Daoy (cell line): ENCODE results near the gene ITGB3. TPM values are rescaled to one million over a fixed set of nuclear protein-coding genes. Genes with fewer than 3 reads are reported as not detected.

Source experiments
- DNase-seq: peaks from one replicate; pipeline ENCODE4 v3.0.0-alpha.2; 2015; ENCODE audit warnings: low read depth
- total RNA-seq: library from RNA; depleted of rRNA; stranded (reverse); fragments of >200 nt; shearing (Covaris generic); gene quantifications from 2 replicates; pipeline ENCODE4 v1.2.3, GENCODE V29; 2014

ITGB3 gene
- total RNA-seq, 1 experiment from 2014 or later = 15.1 TPM

- DNase-seq = peak; percentile 89
Observed at GRCh38 chr17:47275245-47275984, 21.8 kb downstream of the ITGB3 start.

GRCh38 chr17:47276444-47276843 is 22.8 kb downstream of the ITGB3 start:
- DNase-seq = no peak

GRCh38 chr17:47276868-47277267 is 23.2 kb downstream of the ITGB3 start:
- DNase-seq = peak; percentile 45

- DNase-seq = no peak
Observed at GRCh38 chr17:47277921-47278320, 24.3 kb downstream of the ITGB3 start.

- DNase-seq = peak; percentile 37
Observed at GRCh38 chr17:47278561-47278960, 24.9 kb downstream of the ITGB3 start.

GRCh38 chr17:47279062-47279801 is 25.6 kb downstream of the ITGB3 start:
- DNase-seq = peak; percentile 98

GRCh38 chr17:47280072-47280811 is 26.6 kb downstream of the ITGB3 start:
- peak; percentile 94 for DNase-seq

GRCh38 chr17:47281216-47281615 is 27.6 kb downstream of the ITGB3 start:
- peak; percentile 39 for DNase-seq

GRCh38 chr17:47285003-47285402 is 31.4 kb downstream of the ITGB3 start:
- DNase-seq = no peak

- DNase-seq = no peak
Observed at GRCh38 chr17:47286198-47286914, 32.7 kb downstream of the ITGB3 start.

- no peak for DNase-seq
Observed at GRCh38 chr17:47287068-47287467, 33.4 kb downstream of the ITGB3 start.

- no peak for DNase-seq
Observed at GRCh38 chr17:47287639-47288038, 34.0 kb downstream of the ITGB3 start.

GRCh38 chr17:47288531-47289116 is 35.0 kb downstream of the ITGB3 start:
- DNase-seq = peak; percentile 64

GRCh38 chr17:47289302-47289701 is 35.7 kb downstream of the ITGB3 start:
- no peak for DNase-seq

GRCh38 chr17:47290870-47291241 is 37.2 kb downstream of the ITGB3 start:
- no peak for DNase-seq

- no peak for DNase-seq
Observed at GRCh38 chr17:47291242-47291873, 37.7 kb downstream of the ITGB3 start.

- no peak for DNase-seq
Observed at GRCh38 chr17:47292206-47292605, 38.6 kb downstream of the ITGB3 start.

GRCh38 chr17:47295037-47295873 is 41.6 kb downstream of the ITGB3 start:
- DNase-seq = no peak

GRCh38 chr17:47295874-47296255 is 42.2 kb downstream of the ITGB3 start:
- no peak for DNase-seq
